H1 (cell line): ENCODE data around the gene ATP2A3. TPM values are rescaled to one million over a fixed set of nuclear protein-coding genes. Genes with fewer than 3 reads are reported as not detected.

Experiments
- CTCF ChIA-PET: fragments of 300-600 bp; sonication (Branson Sonifier 250); formaldehyde crosslinking; loops from one replicate; lab custom pipeline; 2021; ENCODE audit not compliant: partially characterized antibody; lab: Charles Lee
- POLR2A ChIA-PET: fragments of 300-600 bp; sonication (Branson Sonifier 250); formaldehyde crosslinking; loops from one replicate; lab custom pipeline; 2021; ENCODE audit warnings: inconsistent platforms; ENCODE audit not compliant: partially characterized antibody; lab: Charles Lee
- DNase-seq, 2 experiments: peaks; one replicate each; pipeline versions ENCODE4 v3.0.0 to v3.0.0-alpha.2; 2010 to 2022; ENCODE audit warnings: low spot score in 2 of 2, low read depth in 1 of 2, mixed read lengths in 1 of 2
- FAIRE-seq: peaks from 2 replicates; lab custom pipeline; 2011; peaks lifted over from hg19 to GRCh38; lab: Jason Lieb, UNC
- H2AFZ ChIP-seq: 2 replicates; pipeline ENCODE4 v1.8.1; 2012; ENCODE audit warnings: low read length, inconsistent platforms
- H2AK5ac ChIP-seq: 2 replicates; pipeline ENCODE4 v1.6.1; 2013; ENCODE audit warnings: low read depth, low read length
- H2BK120ac ChIP-seq: replicated peaks from 2 replicates; pipeline ENCODE3; 2013; ENCODE audit warnings: low read depth, low read length, inconsistent platforms
- H2BK12ac ChIP-seq: 2 replicates; pipeline ENCODE4 v1.6.1; 2013; ENCODE audit warnings: low read depth, low read length
- H2BK15ac ChIP-seq: 2 replicates; pipeline ENCODE4 v1.6.1; 2013; ENCODE audit warnings: low read length
- H2BK20ac ChIP-seq: 2 replicates; pipeline ENCODE4 v1.6.1; 2013; ENCODE audit warnings: low read length
- H2BK5ac ChIP-seq: 2 replicates; pipeline ENCODE4 v1.6.1; 2013; ENCODE audit warnings: low read depth, low read length
- H3K14ac ChIP-seq: 2 replicates; pipeline ENCODE4 v1.6.1; 2013; ENCODE audit warnings: inconsistent platforms; ENCODE audit not compliant: insufficient read length
- H3K18ac ChIP-seq: 2 replicates; pipeline ENCODE4 v1.6.1; 2013; ENCODE audit warnings: low read length; ENCODE audit errors: extremely low read depth
- H3K23ac ChIP-seq: 2 replicates; pipeline ENCODE4 v1.6.1; 2013; ENCODE audit warnings: inconsistent platforms; ENCODE audit not compliant: insufficient read length
- H3K23me2 ChIP-seq: 2 replicates; pipeline ENCODE4 v1.6.1; 2013; ENCODE audit warnings: low read depth, low read length
- H3K27ac ChIP-seq: 2 replicates; pipeline ENCODE4 v1.6.1; 2011; ENCODE audit warnings: low read depth, low read length, inconsistent platforms
- H3K27me3 ChIP-seq, 4 experiments: replicated peaks in 1 of 4; 1 replicate in 1 of 4; 2 replicates in 3 of 4; pipeline versions ENCODE4 v1.6.1 to v1.8.1; 2011 to 2013; ENCODE audit warnings: low read length in 3 of 4, mild to moderate bottlenecking in 3 of 4, inconsistent platforms in 2 of 4, mixed read lengths in 2 of 4, moderate library complexity in 1 of 4; ENCODE audit not compliant: control insufficient read depth in 3 of 4, insufficient read depth in 3 of 4; ENCODE audit errors: extremely low read depth in 1 of 4
- H3K36me3 ChIP-seq, 4 experiments: 2 replicates each; pipeline versions ENCODE4 v1.6.1 to v1.8.1; 2011 to 2013; ENCODE audit warnings: mild to moderate bottlenecking in 4 of 4, low read length in 3 of 4, moderate library complexity in 2 of 4, control low read depth in 1 of 4, inconsistent platforms in 1 of 4; ENCODE audit not compliant: insufficient read depth in 4 of 4, control insufficient read depth in 2 of 4
- H3K4ac ChIP-seq: replicated peaks from 2 replicates; pipeline ENCODE3; 2013; ENCODE audit warnings: low read length, low read depth, mixed read lengths, inconsistent platforms; ENCODE audit not compliant: insufficient read length
- H3K4me1 ChIP-seq, 4 experiments: replicated peaks in 1 of 4; 1 replicate in 1 of 4; 2 replicates in 3 of 4; pipeline versions ENCODE4 v1.6.1 to v1.8.1; 2011 to 2013; ENCODE audit warnings: low read length in 3 of 4, inconsistent platforms in 2 of 4, mixed read lengths in 1 of 4; ENCODE audit not compliant: insufficient read depth in 4 of 4, control insufficient read depth in 3 of 4
- H3K4me2 ChIP-seq, 2 experiments: 2 replicates each; pipeline versions ENCODE4 v1.6.1 to v1.8.1; 2011 to 2013; ENCODE audit warnings: low read depth in 2 of 2, low read length in 2 of 2, control low read depth in 1 of 2, inconsistent platforms in 1 of 2, mild to moderate bottlenecking in 1 of 2; ENCODE audit not compliant: insufficient read depth in 1 of 2
- H3K4me3 ChIP-seq, 4 experiments: fragments of 200-600, 300-600 bp in 1 of 4; sonication (generic), shearing (Covaris generic), sonication (Bioruptor Twin) in 1 of 4; 2 replicates each; pipeline versions ENCODE4 v1.5.1 to v1.8.1; 2011 to 2016; ENCODE audit warnings: low read length in 4 of 4, low read depth in 3 of 4, control low read depth in 2 of 4, inconsistent platforms in 2 of 4, mild to moderate bottlenecking in 2 of 4, mixed read lengths in 1 of 4, moderate library complexity in 1 of 4; ENCODE audit not compliant: insufficient read depth in 2 of 4; ENCODE audit errors: extremely low read depth in 1 of 4
- H3K56ac ChIP-seq: replicated peaks from 2 replicates; pipeline ENCODE3; 2013; ENCODE audit warnings: low read depth, mild to moderate bottlenecking, mixed read lengths, low read length, inconsistent platforms; ENCODE audit not compliant: insufficient read length
- H3K79me1 ChIP-seq: 2 replicates; pipeline ENCODE4 v1.6.1; 2013; ENCODE audit warnings: low read depth, low read length, control low read depth
- H3K79me2 ChIP-seq, 2 experiments: 2 replicates each; pipeline versions ENCODE4 v1.6.1 to v1.8.1; 2012 to 2013; ENCODE audit warnings: low read length in 2 of 2, mild to moderate bottlenecking in 2 of 2, inconsistent platforms in 1 of 2; ENCODE audit not compliant: insufficient read depth in 2 of 2, control insufficient read depth in 1 of 2
- H3K9ac ChIP-seq, 4 experiments: replicated peaks in 1 of 4; 1 replicate in 1 of 4; 2 replicates in 3 of 4; pipeline versions ENCODE4 v1.6.1 to v1.8.1; 2011 to 2013; ENCODE audit warnings: low read depth in 3 of 4, low read length in 3 of 4, control low read depth in 2 of 4, mild to moderate bottlenecking in 2 of 4, moderate library complexity in 2 of 4, inconsistent platforms in 1 of 4; ENCODE audit errors: extremely low read depth in 1 of 4
- H3K9me3 ChIP-seq, 2 experiments: 2 replicates each; pipeline versions ENCODE4 v1.6.1 to v1.8.1; 2012 to 2013; ENCODE audit warnings: mild to moderate bottlenecking in 2 of 2, moderate library complexity in 2 of 2, control low read depth in 1 of 2, inconsistent platforms in 1 of 2, low read depth in 1 of 2, low read length in 1 of 2, mixed read lengths in 1 of 2; ENCODE audit not compliant: insufficient read depth in 2 of 2
- H4K20me1 ChIP-seq, 2 experiments: replicated peaks in 1 of 2; 2 replicates each; pipeline versions ENCODE3 to v1.8.1; 2011 to 2013; ENCODE audit warnings: inconsistent platforms in 2 of 2, low read length in 2 of 2, mild to moderate bottlenecking in 1 of 2; ENCODE audit not compliant: insufficient read depth in 2 of 2, control insufficient read depth in 1 of 2
- H4K5ac ChIP-seq: 2 replicates; pipeline ENCODE4 v1.6.1; 2013; ENCODE audit warnings: low read length, low read depth, mixed read lengths, inconsistent platforms; ENCODE audit not compliant: insufficient read length
- H4K8ac ChIP-seq: 2 replicates; pipeline ENCODE4 v1.8.0; 2013; ENCODE audit warnings: mild to moderate bottlenecking, moderate library complexity, low read length, inconsistent platforms; ENCODE audit not compliant: insufficient read depth; ENCODE audit errors: extremely low read depth
- H4K91ac ChIP-seq: replicated peaks from 2 replicates; pipeline ENCODE3; 2013; ENCODE audit warnings: low read length, mixed read lengths, inconsistent platforms; ENCODE audit not compliant: insufficient read length
- ATF2 ChIP-seq: IDR thresholded peaks from 2 replicates; pipeline ENCODE4 v1.6.1; 2012; ENCODE audit warnings: low read length, inconsistent platforms
- CBX8 ChIP-seq: fragments of 300-800, 300-1000 bp; sonication (generic); IDR thresholded peaks from 2 replicates; pipeline ENCODE4 v1.7.1; 2016; ENCODE audit warnings: low read depth, low read length, borderline replicate concordance
- CHD1 ChIP-seq: IDR thresholded peaks from 2 replicates; pipeline ENCODE4 v1.6.1; 2012; ENCODE audit warnings: low read depth, low read length, improper control_type of control experiment
- E2F6 ChIP-seq: IDR thresholded peaks from 2 replicates; pipeline ENCODE4 v1.6.1; 2012; ENCODE audit warnings: inconsistent platforms
- GABPA ChIP-seq: IDR thresholded peaks from 2 replicates; pipeline ENCODE4 v1.6.1; 2011; ENCODE audit warnings: mild to moderate bottlenecking, low read length, moderate library complexity, borderline replicate concordance; ENCODE audit not compliant: insufficient read depth
- KDM4A ChIP-seq: IDR thresholded peaks from one replicate; pipeline ENCODE4 v1.7.1; 2012; ENCODE audit warnings: low read depth, mild to moderate bottlenecking, moderate library complexity, low read length, inconsistent platforms; ENCODE audit not compliant: severe bottlenecking
- MAFK ChIP-seq: IDR thresholded peaks from 2 replicates; pipeline ENCODE4 v1.6.1; 2012; ENCODE audit warnings: low read depth, mild to moderate bottlenecking, improper control_type of control experiment, low read length
- POLR2A ChIP-seq, 2 experiments: IDR thresholded peaks; 1 replicate in 1 of 2; 2 replicates in 1 of 2; pipeline ENCODE4 v1.6.1; 2011; ENCODE audit warnings: low read depth in 2 of 2, low read length in 2 of 2, mild to moderate bottlenecking in 2 of 2; ENCODE audit errors: control extremely low read depth in 1 of 2
- POU5F1 ChIP-seq: IDR thresholded peaks from 2 replicates; pipeline ENCODE4 v1.6.1; 2011; ENCODE audit warnings: low read depth, mild to moderate bottlenecking, low read length, moderate library complexity
- RXRA ChIP-seq: IDR thresholded peaks from 2 replicates; pipeline ENCODE4 v1.6.1; 2011; ENCODE audit warnings: low read depth, mild to moderate bottlenecking, low read length, moderate library complexity; ENCODE audit not compliant: insufficient read depth
- SIX5 ChIP-seq: IDR thresholded peaks from 2 replicates; pipeline ENCODE4 v1.6.1; 2011; ENCODE audit warnings: mild to moderate bottlenecking, low read depth, low read length
- YY1 ChIP-seq: IDR thresholded peaks from 2 replicates; pipeline ENCODE4 v1.6.1; 2011; ENCODE audit warnings: low read depth, mild to moderate bottlenecking, low read length
- WGBS, 2 experiments: shearing (Covaris generic) in 1 of 2; methylation state at CpG; one replicate each; pipeline versions ENCODE4 v1.1.6 to v1.1.7; 2013 to 2015; ENCODE audit warnings: low lambda C conversion rate in 2 of 2, mixed read lengths in 2 of 2, inconsistent platforms in 1 of 2, low coverage in 1 of 2, missing lambda C conversion rate in 1 of 2; ENCODE audit not compliant: insufficient replicate concordance in 2 of 2, insufficient coverage in 1 of 2, insufficient read length in 1 of 2; ENCODE audit errors: extremely low coverage in 1 of 2, missing lambda C conversion rate in 1 of 2; 5-methylcytosine and 5-hydroxymethylcytosine counted together
- polyA plus RNA-seq, 7 experiments: library from polyadenylated mRNA; depleted of rRNA in 3 of 7; stranded (reverse) in 5 of 7; unstranded in 2 of 7; fragments of >200 nt in 5 of 7; fragments of 200-250 nt in 2 of 7; gene quantifications; 1 replicate in 5 of 7; 2 replicates in 1 of 7; 4 replicates in 1 of 7; pipeline versions ENCODE4 v1.2.1 to v1.2.3, GENCODE V29; 2011 to 2013; ENCODE audit warnings: missing spikeins in 2 of 7, mixed read lengths in 2 of 7
- total RNA-seq: library from RNA; stranded (reverse); fragmentation: NEBNext Ultra II Directional; extraction: Animal tissue kit (Norgen Biotek cat#: 25700); gene quantifications from 2 replicates; pipeline ENCODE4 v1.2.1, GENCODE V29; 2021

ATP2A3 gene
- total and polyA plus RNA-seq, 2 of the 8 experiments (the other 6 are each of a cell fraction or from before 2014, with no cell fraction given) = 18.4 to 32.5 TPM

DNA sequence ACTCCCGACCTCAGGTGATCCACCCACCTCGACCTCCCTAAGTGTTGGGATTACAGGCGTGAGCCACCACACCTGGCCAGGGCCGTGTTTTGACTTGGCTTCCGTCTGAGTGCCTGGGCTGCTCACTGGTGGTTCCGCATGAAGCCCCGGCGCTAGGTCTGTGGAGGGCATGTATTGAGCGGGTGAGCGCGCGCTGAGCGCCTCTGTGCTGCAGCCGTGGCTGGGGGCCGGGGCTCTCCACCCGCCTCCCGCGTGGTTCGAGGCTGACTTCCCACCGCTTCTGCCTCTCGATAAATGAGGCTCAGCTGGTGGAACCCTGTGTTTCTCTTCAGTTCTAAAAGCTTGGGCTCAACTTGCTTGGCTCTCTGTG is 38.9 kb upstream of the ATP2A3 start:
- FAIRE-seq (no peak), DNase-seq (no peak)
- H3K36me3 ChIP-seq = peaks cover 0 to 4% (median 2%) of the 10 kb centered on the region in 4 experiments; a peak in 1 of 8 replicates
- H3K79me1 ChIP-seq = no peaks in the 10 kb centered on the region
- H2BK120ac ChIP-seq = no peak overlapping the region
- H4K5ac ChIP-seq = no peak overlapping the region
- H3K79me2 ChIP-seq = no peaks in the 10 kb centered on the region
- no peak overlapping the region for H2AK5ac ChIP-seq
- H3K27ac ChIP-seq = no peak overlapping the region
- H4K8ac ChIP-seq = no peak overlapping the region
- no peak overlapping the region for H3K18ac ChIP-seq
- no peak overlapping the region for H3K4me3 ChIP-seq
- no peak overlapping the region for H2BK20ac ChIP-seq
- no peak overlapping the region for H3K9ac ChIP-seq
- H3K23me2 ChIP-seq = no peaks in the 10 kb centered on the region
- 95% methylated on average over 20 of the region's 21 CpGs; no CpG with 5 or more reads in 1 of the 2 experiments for WGBS, 2 experiments
- ChIA-PET CTCF (interaction anchor here (0.7 to 8.3 kb wide), 10 partner anchors 16 to 89 kb away, joined by 3 to 102 read pairs (median 6); partner anchors contain the start of genes ATP2A3 and P2RX1), POLR2A (interaction anchor here (0.6 to 1.8 kb wide), 4 partner anchors 17 to 494 kb away, joined by 3 to 5 read pairs (median 4); partner anchors contain the start of gene ATP2A3)
- no peak overlapping the region for H2BK15ac ChIP-seq
- no peak overlapping the region for H3K56ac ChIP-seq
- no peak overlapping the region for H2AFZ ChIP-seq
- no peak overlapping the region for H4K91ac ChIP-seq
- no peak overlapping the region for H3K23ac ChIP-seq
- H3K14ac ChIP-seq = no peak overlapping the region
- peaks cover 0 to 16% (median 9%) of the 10 kb centered on the region in 4 experiments; a peak in 6 of 7 replicates for H3K4me1 ChIP-seq
- no peaks in the 10 kb centered on the region for H3K9me3 ChIP-seq
- no peak overlapping the region for H2BK5ac ChIP-seq
- no peaks in the 10 kb centered on the region for H4K20me1 ChIP-seq
- H3K4ac ChIP-seq = no peak overlapping the region
- H2BK12ac ChIP-seq = no peak overlapping the region
- H3K4me2 ChIP-seq = no peak overlapping the region
- H3K27me3 ChIP-seq = no peaks in the 10 kb centered on the region
- TF ChIP-seq ATF2 (no peak), POLR2A (IDR thresholded peaks at IDR 0.05; ENCODE audit: control extremely low read depth in 1 of 2, low read depth in 2 of 2, low read length in 2 of 2) (no peak), RXRA (no peak), MAFK (no peak), POU5F1 (no peak), SIX5 (no peak), E2F6 (no peak), CHD1 (no peak), CBX8 (no peak), KDM4A (no peak), GABPA (no peak), YY1 (no peak)
